SK-N-MC (cell line): Measurements from ENCODE around the gene RNU11.

Source experiments
- DNase-seq: peaks from one replicate; pipeline ENCODE4 v3.0.0-alpha.2; 2011; ENCODE audit warnings: low read depth, low spot score
- H3K27ac ChIP-seq: fragments of 200-600 bp; sonication (generic); 2 replicates; pipeline ENCODE4 v1.5.1; 2016; ENCODE audit warnings: mixed run types
- H3K36me3 ChIP-seq: fragments of 200-600 bp; sonication (generic); 2 replicates; pipeline ENCODE4 v1.6.1; 2017; ENCODE audit warnings: antibody characterized with exemption, low read length, mixed read lengths; ENCODE audit not compliant: insufficient read depth
- H3K4me3 ChIP-seq: fragments of 200-600 bp; sonication (generic); 2 replicates; pipeline ENCODE4 v1.5.1; 2016
- H3K9ac ChIP-seq: fragments of 200-600 bp; sonication (generic); 2 replicates; pipeline ENCODE4 v1.8.0; 2017; ENCODE audit warnings: mixed run types, mixed read lengths; ENCODE audit not compliant: insufficient read length
- H3K9me3 ChIP-seq: fragments of 200-600 bp; sonication (generic); 2 replicates; pipeline ENCODE4 v1.6.1; 2017; ENCODE audit warnings: low read depth, mild to moderate bottlenecking, antibody characterized with exemption, low read length, moderate library complexity, mixed read lengths
- EZH2 ChIP-seq: fragments of 200-600 bp; sonication (generic); IDR thresholded peaks from one replicate; pipeline ENCODE4 v1.6.1; 2017; ENCODE audit warnings: antibody characterized with exemption
- FOXP2 ChIP-seq: optimal IDR thresholded peaks from 2 replicates; pipeline ENCODE3; 2011; ENCODE audit warnings: mild to moderate bottlenecking, moderate library complexity; ENCODE audit not compliant: insufficient read depth; ENCODE audit errors: extremely low read length, control extremely low read depth
- POLR2AphosphoS5 ChIP-seq: IDR thresholded peaks from 2 replicates; pipeline ENCODE4 v1.6.1; 2012; ENCODE audit warnings: mild to moderate bottlenecking, low read depth, low read length, borderline replicate concordance

The RNU11 gene

DNA sequence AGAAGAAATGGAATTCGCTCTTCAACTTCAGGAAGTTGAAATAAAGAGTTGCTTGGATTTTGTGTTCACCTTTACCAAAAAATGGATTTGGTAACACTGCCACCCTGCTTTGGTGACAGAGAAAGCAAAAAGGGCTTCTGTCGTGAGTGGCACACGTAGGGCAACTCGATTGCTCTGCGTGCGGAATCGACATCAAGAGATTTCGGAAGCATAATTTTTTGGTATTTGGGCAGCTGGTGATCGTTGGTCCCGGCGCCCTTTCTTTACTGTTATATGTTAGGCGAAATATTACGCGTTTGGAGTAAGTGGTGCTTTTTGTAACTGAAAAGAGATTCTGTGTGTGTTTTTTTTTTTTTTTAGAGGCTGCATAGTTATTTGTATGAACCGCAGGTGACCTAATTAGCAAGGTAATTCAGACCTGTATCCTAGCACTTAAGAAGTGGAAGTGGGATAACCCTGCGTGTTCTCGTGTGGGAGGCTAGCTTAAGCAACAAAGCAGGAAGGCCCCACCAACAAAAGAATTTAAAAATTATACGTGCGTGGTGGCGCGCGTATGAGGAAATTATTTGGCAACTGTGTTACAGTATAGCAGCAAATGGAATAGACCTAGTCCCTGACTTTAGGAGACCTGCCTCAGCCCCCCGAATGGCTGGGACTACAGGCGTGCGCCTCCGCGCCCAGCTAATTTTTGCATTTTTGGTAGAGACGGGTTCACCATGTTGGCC, at the start of gene RNU11:
Gene RNU11, plus strand, starts transcription at position 127 of the 725 bp plus-strand sequence.
- H3K36me3 ChIP-seq: no peaks in the 10 kb centered on the region
- H3K9me3 ChIP-seq: no peaks in the 10 kb centered on the region
- peak within 1 kb of the TSS; percentile 94 for H3K9ac ChIP-seq
- DNase-seq: peak; percentile 99
- H3K4me3 ChIP-seq: peak within 1 kb of the TSS; percentile 72
- H3K27ac ChIP-seq: peak within 1 kb of the TSS; percentile 99
- TF ChIP-seq FOXP2 (peak; percentile 8), POLR2AphosphoS5 (peak; percentile 100), EZH2 (no peak)

DNA sequence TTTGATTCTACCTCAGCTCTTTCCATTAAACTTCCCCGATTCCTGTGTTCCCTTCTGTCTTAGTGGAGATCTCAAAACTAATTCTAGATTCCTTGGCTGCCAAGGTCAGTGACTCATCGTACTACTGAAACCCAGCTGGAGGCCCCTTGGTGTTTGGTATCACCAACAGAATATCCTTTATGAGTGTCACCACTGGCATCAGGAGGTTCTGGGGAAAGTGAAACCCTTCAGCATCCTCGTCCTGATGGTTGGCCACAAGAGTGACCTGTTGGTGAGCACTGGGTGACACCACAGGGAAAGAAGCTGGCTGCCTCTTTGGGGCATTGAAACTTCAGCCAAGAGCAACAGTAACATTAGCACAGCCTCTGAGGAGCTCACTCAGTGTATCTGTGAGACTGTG, 46.7 kb upstream of the RNU11 start:
- TF ChIP-seq EZH2 (no peak), POLR2AphosphoS5 (no peak), FOXP2 (no peak)
- no peak overlapping the region for H3K27ac ChIP-seq
- DNase-seq: no peak
- no peak overlapping the region for H3K9ac ChIP-seq
- no peak overlapping the region for H3K4me3 ChIP-seq
- H3K36me3 ChIP-seq: peaks cover 32% of the 10 kb centered on the region
- no peaks in the 10 kb centered on the region for H3K9me3 ChIP-seq

DNA sequence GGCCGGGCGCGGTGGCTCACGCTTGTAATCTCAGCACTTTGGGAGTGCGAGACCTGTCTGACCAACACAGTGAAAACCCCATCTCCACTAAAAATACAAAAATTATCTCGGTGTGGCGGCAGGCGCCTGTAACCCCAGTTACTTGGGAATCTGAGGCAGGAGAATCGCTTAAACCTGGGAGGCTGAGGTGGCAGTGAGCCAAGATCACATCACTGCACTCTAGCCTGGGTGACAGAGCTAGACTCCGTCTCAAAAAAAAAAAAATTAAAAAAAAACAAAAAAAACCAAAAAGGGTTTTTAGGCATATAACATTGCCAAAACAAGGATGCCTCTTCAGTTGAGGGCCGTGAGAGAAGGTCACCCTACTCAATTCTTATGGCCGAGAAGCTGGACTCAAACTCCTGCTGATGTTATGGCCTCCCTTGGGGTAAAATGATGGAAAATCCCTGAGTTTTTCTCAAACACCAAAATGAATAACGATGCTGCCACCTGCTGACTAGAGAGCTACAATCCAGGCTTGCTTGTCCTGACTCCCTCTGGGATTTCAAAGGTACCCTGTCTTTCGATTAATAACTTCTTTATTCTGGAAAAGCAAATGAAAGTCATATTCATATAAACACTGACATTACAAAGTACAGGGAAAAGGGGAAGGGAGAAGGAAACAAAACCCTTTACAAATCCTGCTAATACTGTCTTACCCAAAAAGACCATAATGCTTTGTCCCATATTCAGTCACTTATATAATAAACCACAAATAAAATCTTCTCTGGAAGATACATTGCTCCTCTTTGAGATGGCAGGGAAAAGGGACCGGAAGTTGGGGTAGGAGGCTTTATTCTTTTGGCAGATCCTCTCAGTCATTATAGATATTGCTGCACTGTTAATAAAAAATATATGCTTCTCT, 45.6 kb upstream of the RNU11 start:
- H3K4me3 ChIP-seq: no peak overlapping the region
- H3K36me3 ChIP-seq: peaks cover 37% of the 10 kb centered on the region
- H3K9me3 ChIP-seq: no peaks in the 10 kb centered on the region
- TF ChIP-seq EZH2 (no peak), POLR2AphosphoS5 (no peak), FOXP2 (no peak)
- peak; percentile 53 for DNase-seq
- H3K9ac ChIP-seq: no peak overlapping the region
- no peak overlapping the region for H3K27ac ChIP-seq

DNA sequence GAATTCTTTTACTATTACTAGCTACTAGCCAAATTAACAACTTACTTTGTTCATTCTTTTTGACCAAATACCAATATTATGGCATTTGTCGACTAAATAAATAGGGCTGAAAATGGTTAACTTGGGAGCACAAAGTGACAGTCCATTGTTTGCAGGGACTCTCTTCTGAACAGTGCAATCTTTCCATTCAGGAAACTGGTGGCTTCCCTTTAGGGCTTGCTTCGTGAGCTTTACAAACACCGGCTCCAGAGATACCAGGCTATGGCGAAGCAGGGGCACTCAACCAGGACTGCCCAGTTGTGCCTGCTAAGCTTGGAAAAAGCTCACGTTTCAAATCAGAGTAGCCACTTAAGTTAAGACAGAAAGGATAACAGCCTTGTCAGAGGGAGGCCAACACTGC, 44.0 kb upstream of the RNU11 start:
- Histone ChIP-seq H3K4me3 (no peak overlapping the region), H3K27ac (no peak overlapping the region), H3K36me3 (peaks cover 37% of the 10 kb centered on the region), H3K9ac (no peak overlapping the region), H3K9me3 (no peaks in the 10 kb centered on the region)
- DNase-seq: no peak
- TF ChIP-seq FOXP2 (no peak), POLR2AphosphoS5 (no peak), EZH2 (no peak)

DNA sequence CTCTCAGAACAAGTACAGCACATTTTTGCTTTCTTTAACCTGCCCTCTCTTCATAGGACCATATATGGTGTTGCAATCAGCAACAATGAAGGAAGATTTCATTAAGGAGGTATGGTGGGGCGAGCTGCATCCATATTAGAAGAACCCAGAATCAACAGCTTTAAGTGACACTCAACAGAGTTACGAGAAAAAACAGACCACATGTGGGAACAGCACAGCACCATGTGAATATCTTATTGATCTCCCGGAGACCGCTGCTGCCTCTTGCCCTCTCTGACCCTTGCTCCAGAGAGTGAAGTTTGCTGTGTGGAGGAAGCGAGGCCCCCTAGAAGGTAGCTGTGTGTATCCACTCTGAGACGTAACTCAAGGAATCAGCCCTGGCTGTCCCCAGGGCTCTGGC, 43.4 kb upstream of the RNU11 start:
- no peak for TF ChIP-seq EZH2
- no peak for TF ChIP-seq POLR2AphosphoS5
- no peak for TF ChIP-seq FOXP2
- Histone ChIP-seq H3K27ac (no peak overlapping the region), H3K4me3 (no peak overlapping the region), H3K36me3 (peaks cover 37% of the 10 kb centered on the region), H3K9ac (no peak overlapping the region), H3K9me3 (no peaks in the 10 kb centered on the region)
- DNase-seq: no peak

DNA sequence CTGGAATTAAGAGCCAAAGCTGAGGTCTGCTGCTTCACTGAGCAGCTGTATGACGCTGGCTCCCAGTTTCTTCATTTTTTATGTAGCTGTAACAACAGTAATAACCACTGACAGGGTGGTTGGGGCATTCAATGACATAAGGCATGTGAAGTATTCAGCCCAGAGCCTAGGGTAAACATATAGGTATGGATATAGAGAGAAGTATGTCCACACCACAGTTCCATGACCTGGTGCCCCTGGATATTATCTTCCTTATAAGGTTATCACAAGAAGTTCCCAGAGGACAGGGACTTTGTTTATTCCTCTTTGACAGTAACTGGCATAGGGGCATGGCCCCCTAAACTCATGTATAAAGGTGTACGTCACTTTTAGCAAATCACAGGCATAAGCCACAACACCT, 41.6 kb upstream of the RNU11 start:
- Histone ChIP-seq H3K9me3 (no peaks in the 10 kb centered on the region), H3K9ac (no peak overlapping the region), H3K27ac (no peak overlapping the region), H3K4me3 (no peak overlapping the region), H3K36me3 (peaks cover 45% of the 10 kb centered on the region)
- DNase-seq: no peak
- TF ChIP-seq POLR2AphosphoS5 (no peak), FOXP2 (no peak)

DNA sequence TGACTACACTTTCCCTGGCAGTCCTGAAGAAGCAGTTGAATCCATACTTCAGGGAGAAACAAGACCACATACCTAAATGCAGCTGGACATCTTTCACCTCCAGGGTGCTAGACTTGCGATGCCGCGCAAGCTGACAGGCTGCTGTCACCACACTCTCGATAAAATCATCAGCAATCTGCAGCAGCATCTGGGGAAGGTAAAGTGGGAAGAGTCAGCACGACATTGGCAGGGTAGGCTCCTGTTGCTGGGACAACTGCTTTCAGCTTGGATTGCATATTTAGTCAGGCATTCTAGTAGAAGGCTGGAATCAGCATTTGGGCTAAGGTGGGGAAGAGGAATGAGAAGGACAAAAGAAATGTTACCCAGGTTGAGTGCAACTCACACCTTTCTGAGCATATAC, 35.2 kb upstream of the RNU11 start:
- TF ChIP-seq FOXP2: no peak
- no peak for TF ChIP-seq EZH2
- no peak for TF ChIP-seq POLR2AphosphoS5
- Histone ChIP-seq H3K36me3 (peaks cover 30% of the 10 kb centered on the region), H3K9me3 (no peaks in the 10 kb centered on the region), H3K4me3 (no peak overlapping the region), H3K9ac (no peak overlapping the region), H3K27ac (no peak overlapping the region)
- no peak for DNase-seq

DNA sequence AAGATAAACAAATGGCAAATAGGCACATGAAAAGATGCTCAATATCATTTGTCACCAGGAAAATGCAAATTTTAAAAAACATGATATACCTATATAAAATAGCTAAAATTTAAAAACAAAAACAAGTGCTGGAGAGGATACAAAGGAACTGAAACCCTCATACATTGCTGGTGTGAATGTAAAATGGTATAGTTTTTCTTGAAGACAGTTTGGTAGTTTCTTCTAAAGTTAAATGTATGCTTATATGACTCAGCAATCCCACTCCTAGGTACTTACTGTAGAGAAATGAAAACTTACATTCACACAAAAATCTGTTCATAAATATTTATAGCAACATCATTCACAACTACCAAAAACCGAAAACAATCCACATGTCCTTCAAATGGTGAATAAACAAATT, 16.7 kb upstream of the RNU11 start:
- DNase-seq: no peak
- no peak for TF ChIP-seq EZH2
- no peak for TF ChIP-seq POLR2AphosphoS5
- TF ChIP-seq FOXP2: no peak
- H3K27ac ChIP-seq: no peak overlapping the region

More for the DNA sequence above, 16.7 kb upstream of the RNU11 start:
- Histone ChIP-seq H3K4me3 (no peak overlapping the region), H3K36me3 (no peaks in the 10 kb centered on the region), H3K9me3 (no peaks in the 10 kb centered on the region), H3K9ac (no peak overlapping the region)
